ENCODE measurements around the gene KIAA1755.

The KIAA1755 gene

GRCh38 chr20:38199501-38200390 is 60.8 kb downstream of the KIAA1755 start:
- DNase-seq = no peak

GRCh38 chr20:38198238-38198861 is 62.2 kb downstream of the KIAA1755 start:
- DNase-seq = no peak

GRCh38 chr20:38197619-38198018 is 62.9 kb downstream of the KIAA1755 start:
- DNase-seq = no peak

- no peak for DNase-seq
Observed at GRCh38 chr20:38197217-38197616, 63.3 kb downstream of the KIAA1755 start.

- no peak for DNase-seq
Observed at GRCh38 chr20:38196592-38196991, 63.9 kb downstream of the KIAA1755 start.

GRCh38 chr20:38196076-38196475 is 64.5 kb downstream of the KIAA1755 start:
- no peak for DNase-seq

GRCh38 chr20:38195521-38195920 is 65.0 kb downstream of the KIAA1755 start:
- no peak for DNase-seq

GRCh38 chr20:38194971-38195504 is 65.5 kb downstream of the KIAA1755 start:
- DNase-seq = no peak

GRCh38 chr20:38193586-38194105 is 66.9 kb downstream of the KIAA1755 start:
- no peak for DNase-seq

- DNase-seq = no peak
Observed at GRCh38 chr20:38192323-38192885, 68.1 kb downstream of the KIAA1755 start.

GRCh38 chr20:38191654-38192053 is 68.9 kb downstream of the KIAA1755 start:
- no peak for DNase-seq

- no peak for DNase-seq
Observed at GRCh38 chr20:38190936-38191371, 69.6 kb downstream of the KIAA1755 start.

- DNase-seq = no peak
Observed at GRCh38 chr20:38190166-38190565, 70.4 kb downstream of the KIAA1755 start.

- DNase-seq = no peak
Observed at GRCh38 chr20:38187517-38187916, 73.0 kb downstream of the KIAA1755 start.

- no peak for DNase-seq
Observed at GRCh38 chr20:38186788-38187221, 73.7 kb downstream of the KIAA1755 start.

GRCh38 chr20:38184101-38184500 is 76.4 kb downstream of the KIAA1755 start:
- DNase-seq = no peak

- DNase-seq = no peak
Observed at GRCh38 chr20:38181971-38182370, 78.6 kb downstream of the KIAA1755 start.

- DNase-seq = no peak
Observed at GRCh38 chr20:38181207-38181801, 79.2 kb downstream of the KIAA1755 start.

GRCh38 chr20:38180781-38181180 is 79.8 kb downstream of the KIAA1755 start:
- DNase-seq = no peak

- DNase-seq = no peak
Observed at GRCh38 chr20:38179846-38180245, 80.7 kb downstream of the KIAA1755 start.

- no peak for DNase-seq
Observed at GRCh38 chr20:38178581-38178980, 82.0 kb downstream of the KIAA1755 start.

GRCh38 chr20:38178065-38178491 is 82.5 kb downstream of the KIAA1755 start:
- DNase-seq = no peak

GRCh38 chr20:38177201-38177600 is 83.3 kb downstream of the KIAA1755 start:
- no peak for DNase-seq

Measured in NCI-H1436 treated with DMSO at 0.1 percent for 48 hours (cell line).